CD8-positive, alpha-beta memory T cell (primary cell): Measurements from ENCODE around the gene RABEPK. TPM values are rescaled to one million over a fixed set of nuclear protein-coding genes. Genes with fewer than 3 reads are reported as not detected.
"Not testable (repeated sequence)": the region's sequence is repeated elsewhere in the genome, so short reads cannot be mapped to it uniquely, and the experiment has no call there.

Experiments used
- CTCF ChIA-PET: fragments of 350-600 bp; sonication (Branson Sonifier 250); formaldehyde crosslinking; loops from one replicate; lab custom pipeline; 2021; ENCODE audit warnings: antibody characterized with exemption; lab: Charles Lee
- POLR2A ChIA-PET: fragments of 350-600 bp; sonication (Branson Sonifier 250); formaldehyde crosslinking; loops from one replicate; lab custom pipeline; 2021; ENCODE audit warnings: antibody characterized with exemption; lab: Charles Lee
- DNase-seq, 5 donors: peaks; one replicate each; pipeline versions ENCODE4 v3.0.0 to v3.0.0-alpha.2; 2020 to 2022; ENCODE audit warnings: mixed read lengths in 1 of 5
- H3K27ac ChIP-seq: one replicate; pipeline ENCODE4 v1.7.0; 2013; ENCODE audit warnings: low read depth, mild to moderate bottlenecking, low read length, moderate library complexity
- H3K27me3 ChIP-seq: 2 replicates; pipeline ENCODE4 v1.7.0; 2013; ENCODE audit warnings: low read length, mild to moderate bottlenecking; ENCODE audit not compliant: insufficient read depth, poor library complexity, severe bottlenecking
- H3K36me3 ChIP-seq: 2 replicates; pipeline ENCODE4 v1.7.0; 2013; ENCODE audit warnings: mild to moderate bottlenecking, low read length, moderate library complexity; ENCODE audit not compliant: insufficient read depth
- H3K4me1 ChIP-seq: 2 replicates; pipeline ENCODE4 v1.7.0; 2013; ENCODE audit warnings: mild to moderate bottlenecking, low read length, moderate library complexity; ENCODE audit not compliant: insufficient read depth
- H3K4me3 ChIP-seq: 2 replicates; pipeline ENCODE4 v1.7.0; 2013; ENCODE audit warnings: mild to moderate bottlenecking, low read length
- H3K9me3 ChIP-seq: 2 replicates; pipeline ENCODE4 v1.7.0; 2013; ENCODE audit warnings: mild to moderate bottlenecking, low read length
- H3K27ac Mint-ChIP-seq, 8 donors: one replicate each; pipeline ENCODE4 v1.8.0; 2020 to 2021; ENCODE audit warnings: mixed read lengths in 8 of 8, mild to moderate bottlenecking in 6 of 8, inconsistent platforms in 3 of 8, moderate library complexity in 3 of 8
- H3K27me3 Mint-ChIP-seq, 2 donors: one replicate each; pipeline ENCODE4 v1.8.0; 2020 to 2021; ENCODE audit warnings: mixed read lengths in 2 of 2, mild to moderate bottlenecking in 1 of 2, moderate library complexity in 1 of 2
- H3K36me3 Mint-ChIP-seq, 3 donors: one replicate each; pipeline ENCODE4 v1.8.0; 2020 to 2021; ENCODE audit warnings: mixed read lengths in 3 of 3, inconsistent platforms in 1 of 3, mild to moderate bottlenecking in 1 of 3
- H3K4me1 Mint-ChIP-seq, 3 donors: one replicate each; pipeline ENCODE4 v1.8.0; 2020 to 2021; ENCODE audit warnings: mixed read lengths in 3 of 3, inconsistent platforms in 1 of 3, mild to moderate bottlenecking in 1 of 3
- H3K4me3 Mint-ChIP-seq, 7 donors: one replicate each; pipeline ENCODE4 v1.8.0; 2020 to 2021; ENCODE audit warnings: mixed read lengths in 7 of 7, mild to moderate bottlenecking in 6 of 7, moderate library complexity in 4 of 7, inconsistent platforms in 2 of 7
- H3K9me3 Mint-ChIP-seq, 5 donors: one replicate each; pipeline ENCODE4 v1.8.0; 2020 to 2022; ENCODE audit warnings: mixed read lengths in 5 of 5, mild to moderate bottlenecking in 3 of 5, moderate library complexity in 2 of 5, inconsistent platforms in 1 of 5
- polyA plus RNA-seq: library from polyadenylated mRNA; unstranded; fragments of 300-500 nt; fragmentation: Illumina TruSeq; gene quantifications from one replicate; pipeline ENCODE4 v1.2.3, GENCODE V29; 2021
- total RNA-seq, 2 experiments: library from RNA; stranded (reverse); gene quantifications; one replicate each; pipeline ENCODE4 v1.2.3, GENCODE V29; 2021

RABEPK gene
- total and polyA plus RNA-seq, 3 experiments from 2014 or later: 32.6 to 40.1 (median 39.6) TPM

- no peak for DNase-seq
- H3K27me3 ChIP-seq: no peaks in the 10 kb centered on the region
- H3K4me3 ChIP-seq: no peak overlapping the region
- H3K9me3 Mint-ChIP-seq: no peaks in the 10 kb centered on the region
- peaks cover 63 to 92% (median 87%) of the 10 kb centered on the region in 3 donors for H3K4me1 Mint-ChIP-seq
- no peak overlapping the region for H3K4me3 Mint-ChIP-seq
- peak overlapping the region in 6 of 8 donors; percentile 0 to 90 (median 12) for H3K27ac Mint-ChIP-seq
- ChIA-PET CTCF (no interaction called here), POLR2A (no interaction called here)
- no peak overlapping the region for H3K27ac ChIP-seq
- H3K9me3 ChIP-seq: no peaks in the 10 kb centered on the region
- H3K36me3 Mint-ChIP-seq: peaks cover 0 to 40% (median 5%) of the 10 kb centered on the region in 3 donors
- H3K4me1 ChIP-seq: peaks cover 17% of the 10 kb centered on the region
- H3K27me3 Mint-ChIP-seq: no peaks in the 10 kb centered on the region
- H3K36me3 ChIP-seq: no peaks in the 10 kb centered on the region
Observed at GRCh38 chr9:125183054-125183453, 17.3 kb upstream of the RABEPK start.

- ChIA-PET POLR2A (no interaction called here), CTCF (no interaction called here)
- H3K4me1 Mint-ChIP-seq: peaks cover 59 to 91% (median 86%) of the 10 kb centered on the region in 3 donors
- H3K9me3 Mint-ChIP-seq: no peaks in the 10 kb centered on the region
- H3K36me3 Mint-ChIP-seq: peaks cover 0 to 37% (median 4%) of the 10 kb centered on the region in 3 donors
- no peaks in the 10 kb centered on the region for H3K27me3 Mint-ChIP-seq
- Histone ChIP-seq H3K27ac (no peak overlapping the region), H3K36me3 (no peaks in the 10 kb centered on the region), H3K4me1 (peaks cover 20% of the 10 kb centered on the region), H3K9me3 (no peaks in the 10 kb centered on the region), H3K27me3 (no peaks in the 10 kb centered on the region), H3K4me3 (no peak overlapping the region)
- no peak overlapping the region for H3K4me3 Mint-ChIP-seq
- H3K27ac Mint-ChIP-seq: peak overlapping the region in 3 of 8 donors; percentile 0 to 90 (median 28)
- no peak for DNase-seq
Observed at GRCh38 chr9:125183561-125183960, 16.8 kb upstream of the RABEPK start.

- Histone ChIP-seq H3K36me3 (no peaks in the 10 kb centered on the region), H3K9me3 (no peaks in the 10 kb centered on the region), H3K4me3 (peak overlapping the region; percentile 98), H3K4me1 (peaks cover 57% of the 10 kb centered on the region), H3K27me3 (no peaks in the 10 kb centered on the region), H3K27ac (peak overlapping the region; percentile 97)
- H3K4me1 Mint-ChIP-seq: peaks cover 40 to 82% (median 69%) of the 10 kb centered on the region in 3 donors
- H3K4me3 Mint-ChIP-seq: peak overlapping the region; percentile 94 to 98 (median 97)
- ChIA-PET CTCF (interaction anchor here (1.2 kb wide), 1 partner anchor 52 kb away, joined by 3 read pairs; no protein-coding TSS in a partner anchor), POLR2A (interaction anchor here (1.0 kb wide), 1 partner anchor 11 kb away, joined by 3 read pairs; no protein-coding TSS in a partner anchor)
- DNase-seq: peak in 2 of 5 donors; percentile 35 to 47
- peaks cover 0 to 27% (median 0%) of the 10 kb centered on the region in 3 donors for H3K36me3 Mint-ChIP-seq
- peak overlapping the region; percentile 89 to 99 (median 96) for H3K27ac Mint-ChIP-seq
- no peaks in the 10 kb centered on the region for H3K9me3 Mint-ChIP-seq
- H3K27me3 Mint-ChIP-seq: no peaks in the 10 kb centered on the region
Observed at GRCh38 chr9:125189011-125189360, 11.4 kb upstream of the RABEPK start.

GRCh38 chr9:125189361-125190289 is 10.7 kb upstream of the RABEPK start, which contains the start of gene PPP6C:
Gene PPP6C (minus strand): TSS chr9:125189803. CDS start chr9:125189718, 85 bp downstream.
- no peaks in the 10 kb centered on the region for H3K27me3 Mint-ChIP-seq
- DNase-seq: peak; percentile 96 to 98 (median 97)
- Histone ChIP-seq H3K27ac (peak within 1 kb of the TSS; percentile 97), H3K27me3 (no peaks in the 10 kb centered on the region), H3K9me3 (no peaks in the 10 kb centered on the region), H3K4me3 (peak within 1 kb of the TSS; percentile 98), H3K36me3 (no peaks in the 10 kb centered on the region), H3K4me1 (peaks cover 64% of the 10 kb centered on the region)
- H3K4me3 Mint-ChIP-seq: peak within 1 kb of the TSS; percentile 94 to 98 (median 97)
- no peaks in the 10 kb centered on the region for H3K9me3 Mint-ChIP-seq
- CTCF ChIA-PET: interaction anchor here (1.1 to 1.3 kb wide), 2 partner anchors 10 to 51 kb away, joined by 4 to 7 read pairs; partner anchors contain the start of genes HSPA5 and RABEPK
- H3K27ac Mint-ChIP-seq: peak within 1 kb of the TSS; percentile 89 to 99 (median 96)
- peaks cover 0 to 26% (median 0%) of the 10 kb centered on the region in 3 donors for H3K36me3 Mint-ChIP-seq
- peaks cover 41 to 84% (median 71%) of the 10 kb centered on the region in 3 donors for H3K4me1 Mint-ChIP-seq
- POLR2A ChIA-PET: interaction anchor here (1.0 to 1.9 kb wide), 4 partner anchors 10 to 52 kb away, joined by 3 to 11 read pairs (median 9); partner anchors contain the start of gene HSPA5

- peak in 1 of 5 donors; percentile 37 for DNase-seq
- peaks cover 46 to 85% (median 73%) of the 10 kb centered on the region in 3 donors for H3K4me1 Mint-ChIP-seq
- Histone ChIP-seq H3K27me3 (no peaks in the 10 kb centered on the region), H3K4me1 (peaks cover 68% of the 10 kb centered on the region), H3K4me3 (peak overlapping the region; percentile 82), H3K27ac (peak overlapping the region; percentile 97), H3K36me3 (no peaks in the 10 kb centered on the region), H3K9me3 (no peaks in the 10 kb centered on the region)
- H3K4me3 Mint-ChIP-seq: peak overlapping the region; percentile 94 to 98 (median 97)
- ChIA-PET CTCF (interaction anchor here (1.1 to 1.3 kb wide), 2 partner anchors 9 to 51 kb away, joined by 4 to 7 read pairs; partner anchors contain the start of genes HSPA5 and RABEPK), POLR2A (interaction anchor here (1.2 to 1.9 kb wide), 3 partner anchors 9 to 51 kb away, joined by 8 to 11 read pairs (median 10); partner anchors contain the start of gene HSPA5)
- H3K27ac Mint-ChIP-seq: peak overlapping the region; percentile 89 to 99 (median 96)
- no peaks in the 10 kb centered on the region for H3K27me3 Mint-ChIP-seq
- peaks cover 0 to 21% (median 0%) of the 10 kb centered on the region in 3 donors for H3K36me3 Mint-ChIP-seq
- no peaks in the 10 kb centered on the region for H3K9me3 Mint-ChIP-seq
Observed at GRCh38 chr9:125190361-125190801, 10.0 kb upstream of the RABEPK start.

- not testable (repeated sequence) for H3K27ac ChIP-seq, H3K27me3 ChIP-seq, H3K36me3 ChIP-seq, H3K9me3 Mint-ChIP-seq, H3K36me3 Mint-ChIP-seq, H3K27me3 Mint-ChIP-seq, H3K9me3 ChIP-seq, DNase-seq
- CTCF ChIA-PET: interaction anchor here (1.1 to 1.3 kb wide), 2 partner anchors 15 to 214 kb away, joined by 3 read pairs; no protein-coding TSS in a partner anchor
- Mint-ChIP-seq H3K4me1 (peaks cover 50 to 76% (median 63%) of the 10 kb centered on the region in 3 donors), H3K4me3 (peak overlapping the region; percentile 67 to 89 (median 82)), H3K27ac (peak overlapping the region; percentile 84 to 100 (median 92))
- Histone ChIP-seq H3K4me3 (peak overlapping the region; percentile 6), H3K4me1 (peaks cover 68% of the 10 kb centered on the region)
- POLR2A ChIA-PET: interaction anchor here (1.6 kb wide), 1 partner anchor 47 kb away, joined by 21 read pairs; the partner anchor contains the start of gene HSPA5
Observed at GRCh38 chr9:125194466-125194865, 5.9 kb upstream of the RABEPK start.

GRCh38 chr9:125195591-125195990 is 4.8 kb upstream of the RABEPK start:
- peaks cover 50 to 69% (median 59%) of the 10 kb centered on the region in 3 donors for H3K4me1 Mint-ChIP-seq
- H3K9me3 ChIP-seq, H3K27me3 ChIP-seq, H3K27ac ChIP-seq, H3K36me3 Mint-ChIP-seq, H3K9me3 Mint-ChIP-seq, H3K36me3 ChIP-seq, H3K27me3 Mint-ChIP-seq, DNase-seq: not testable (repeated sequence)
- H3K4me3 Mint-ChIP-seq: peak overlapping the region; percentile 67 to 89 (median 82)
- ChIA-PET CTCF (interaction anchor here (1.0 to 1.1 kb wide), 2 partner anchors 16 to 46 kb away, joined by 3 read pairs; no protein-coding TSS in a partner anchor), POLR2A (interaction anchor here (0.7 to 1.6 kb wide), 3 partner anchors 46 to 167 kb away, joined by 3 to 21 read pairs (median 12); partner anchors contain the start of gene HSPA5)
- H3K27ac Mint-ChIP-seq: peak overlapping the region in 7 of 8 donors; percentile 61 to 100 (median 92)
- Histone ChIP-seq H3K4me1 (peaks cover 68% of the 10 kb centered on the region), H3K4me3 (peak overlapping the region; percentile 52)
